ENCODE data around the gene CMKLR1.

Gene CMKLR1

GRCh38 chr12:108313606-108314351 lies 25.3 kb downstream of the CMKLR1 start:
- TF ChIP-seq CTCF (IDR thresholded peaks at IDR 0.05) (no peak), ZFX (IDR thresholded peaks at IDR 0.05; ENCODE audit: borderline replicate concordance) (no peak)
- no peak overlapping the region for H3K27ac ChIP-seq

GRCh38 chr12:108313241-108313605 lies 25.9 kb downstream of the CMKLR1 start:
- TF ChIP-seq CTCF (IDR thresholded peaks at IDR 0.05): no peak
- no peak for TF ChIP-seq ZFX (IDR thresholded peaks at IDR 0.05; ENCODE audit: borderline replicate concordance)
- no peak overlapping the region for H3K27ac ChIP-seq

GRCh38 chr12:108312693-108313189 lies 26.4 kb downstream of the CMKLR1 start:
- H3K27ac ChIP-seq: no peak overlapping the region
- no peak for TF ChIP-seq ZFX (IDR thresholded peaks at IDR 0.05; ENCODE audit: borderline replicate concordance)
- no peak for TF ChIP-seq CTCF (IDR thresholded peaks at IDR 0.05)

- H3K27ac ChIP-seq: no peak overlapping the region
- TF ChIP-seq ZFX (IDR thresholded peaks at IDR 0.05; ENCODE audit: borderline replicate concordance) (no peak), CTCF (IDR thresholded peaks at IDR 0.05) (no peak)
Observed at GRCh38 chr12:108312073-108312659, 26.9 kb downstream of the CMKLR1 start.

- H3K27ac ChIP-seq: no peak overlapping the region
- TF ChIP-seq CTCF (IDR thresholded peaks at IDR 0.05): no peak
- no peak for TF ChIP-seq ZFX (IDR thresholded peaks at IDR 0.05; ENCODE audit: borderline replicate concordance)
Observed at GRCh38 chr12:108311605-108312004, 27.5 kb downstream of the CMKLR1 start.

GRCh38 chr12:108310489-108310888 lies 28.6 kb downstream of the CMKLR1 start:
- TF ChIP-seq ZFX (IDR thresholded peaks at IDR 0.05; ENCODE audit: borderline replicate concordance) (no peak), CTCF (IDR thresholded peaks at IDR 0.05) (no peak)

GRCh38 chr12:108309674-108310312 lies 29.3 kb downstream of the CMKLR1 start:
- no peak overlapping the region for H3K27ac ChIP-seq
- TF ChIP-seq ZFX (IDR thresholded peaks at IDR 0.05; ENCODE audit: borderline replicate concordance) (no peak), CTCF (IDR thresholded peaks at IDR 0.05) (no peak)

More at GRCh38 chr12:108310489-108310888, 28.6 kb downstream of the CMKLR1 start:
- no peak overlapping the region for H3K27ac ChIP-seq
